ENCODE data around the gene EVX2.

Gene EVX2

GRCh38 chr2:176083796-176084261 lies at the start of gene EVX2:
TSS of gene EVX2 (minus strand) at chr2:176083962. CDS start at chr2:176083776, 186 bp downstream.
- no peak for DNase-seq

- no peak for DNase-seq
These were observed 49.6 kb upstream of the EVX2 start for GRCh38 chr2:176133389-176133788.

- DNase-seq: no peak
These were observed 48.7 kb upstream of the EVX2 start for GRCh38 chr2:176132205-176133171.

- DNase-seq: no peak
These were observed 48.0 kb upstream of the EVX2 start for GRCh38 chr2:176131848-176132158.

- no peak for DNase-seq
These were observed 47.4 kb upstream of the EVX2 start for GRCh38 chr2:176130957-176131847.

GRCh38 chr2:176130147-176130956 lies 46.6 kb upstream of the EVX2 start:
- DNase-seq: peak; percentile 32

- DNase-seq: no peak
These were observed 46.0 kb upstream of the EVX2 start for GRCh38 chr2:176129813-176130146.

- DNase-seq: peak; percentile 32
These were observed 45.4 kb upstream of the EVX2 start, which contains the start of gene HOXD8 for GRCh38 chr2:176128982-176129796. TSS of gene HOXD8 (plus strand) at chr2:176129705. CDS start at chr2:176130367, 662 bp downstream.

GRCh38 chr2:176128172-176128981 lies 44.6 kb upstream of the EVX2 start:
- DNase-seq: no peak

GRCh38 chr2:176127774-176128072 lies 44.0 kb upstream of the EVX2 start:
- no peak for DNase-seq

GRCh38 chr2:176126929-176127773 lies 43.4 kb upstream of the EVX2 start:
- DNase-seq: peak; percentile 72

GRCh38 chr2:176125772-176126054 lies 42.0 kb upstream of the EVX2 start:
- DNase-seq: no peak

- DNase-seq: no peak
These were observed 41.4 kb upstream of the EVX2 start for GRCh38 chr2:176124947-176125771.

GRCh38 chr2:176124110-176124946 lies 40.6 kb upstream of the EVX2 start:
- no peak for DNase-seq

GRCh38 chr2:176123411-176124109 lies 39.8 kb upstream of the EVX2 start:
- DNase-seq: no peak

- DNase-seq: no peak
These were observed 39.1 kb upstream of the EVX2 start, which contains the start of gene HOXD9 for GRCh38 chr2:176122683-176123410. TSS of gene HOXD9 (plus strand) at chr2:176122719. CDS start at chr2:176122769, 50 bp downstream.
